ENCODE measurements around the gene SYS1. TPM values are rescaled to one million over a fixed set of nuclear protein-coding genes. Genes with fewer than 3 reads are reported as not detected.

SYS1 gene
- total and polyA plus RNA-seq, 2 donors (not counting 3 experiments of a cell fraction or from before 2014, with no cell fraction given): 27.4 to 79.6 TPM

GRCh38 chr20:45339084-45339483 is 23.9 kb upstream of the SYS1 start:
- Histone ChIP-seq H4K20me1 (replicated peaks; ENCODE audit: control insufficient read depth, extremely low read depth, insufficient read depth, low read length) (no peaks in the 10 kb centered on the region), H3K9me3 (replicated peaks; ENCODE audit: control insufficient read depth, insufficient read depth, low read length) (no peaks in the 10 kb centered on the region), H3K4me1 (ENCODE audit: control insufficient read depth, extremely low read depth, insufficient read depth, low read length) (peaks cover 42% of the 10 kb centered on the region), H3K79me2 (ENCODE audit: control insufficient read depth, insufficient read depth, low read length) (peaks cover 65% of the 10 kb centered on the region), H3K27me3 (ENCODE audit: control insufficient read depth in 2 of 2, insufficient read depth in 2 of 2, low read length in 2 of 2) (no peaks in the 10 kb centered on the region), H3K4me2 (ENCODE audit: insufficient read depth, low read length) (no peak overlapping the region), H3K9me1 (replicated peaks; ENCODE audit: control insufficient read depth, extremely low read depth, insufficient read depth, low read length) (no peaks in the 10 kb centered on the region), H3K36me3 (ENCODE audit: control insufficient read depth in 2 of 2, extremely low read depth in 1 of 2, insufficient read depth in 2 of 2, low read length in 2 of 2) (peaks cover 0 to 3% of the 10 kb centered on the region in 2 experiments), H3K9ac (replicated peaks; ENCODE audit: extremely low read depth, insufficient read depth, low read length) (no peak overlapping the region), H2AFZ (ENCODE audit: low read depth, low read length) (no peak overlapping the region), H3K27ac (ENCODE audit: insufficient read depth, low read depth, low read length) (no peak overlapping the region), H3K4me3 (replicated peaks in 1 of 3; ENCODE audit: insufficient read depth in 1 of 3, low read depth in 1 of 3, low read length in 3 of 3) (no peak overlapping the region)
- intact Hi-C loops (cut with micrococcal nuclease) (no loop called here), dilution Hi-C loops (cut with MboI; ENCODE audit: extremely low pct_ligation_motif_present, low sequenced_read_pairs) (no loop called here)
- DNase-seq (ENCODE audit: low read depth, low spot score) (no peak), FAIRE-seq (no peak)
- no TSS peak for BruUV-seq (replicated peaks)
- TF ChIP-seq MYC (IDR thresholded peaks at IDR 0.05; ENCODE audit: low read depth, low read length): no peak
- TF ChIP-seq MAX (IDR thresholded peaks at IDR 0.05; ENCODE audit: insufficient read depth, insufficient read length): no peak
- no peak for TF ChIP-seq JUN (IDR thresholded peaks at IDR 0.05; ENCODE audit: borderline replicate concordance, insufficient read depth, insufficient read length, low read depth)
- TF ChIP-seq, protein P1, sequence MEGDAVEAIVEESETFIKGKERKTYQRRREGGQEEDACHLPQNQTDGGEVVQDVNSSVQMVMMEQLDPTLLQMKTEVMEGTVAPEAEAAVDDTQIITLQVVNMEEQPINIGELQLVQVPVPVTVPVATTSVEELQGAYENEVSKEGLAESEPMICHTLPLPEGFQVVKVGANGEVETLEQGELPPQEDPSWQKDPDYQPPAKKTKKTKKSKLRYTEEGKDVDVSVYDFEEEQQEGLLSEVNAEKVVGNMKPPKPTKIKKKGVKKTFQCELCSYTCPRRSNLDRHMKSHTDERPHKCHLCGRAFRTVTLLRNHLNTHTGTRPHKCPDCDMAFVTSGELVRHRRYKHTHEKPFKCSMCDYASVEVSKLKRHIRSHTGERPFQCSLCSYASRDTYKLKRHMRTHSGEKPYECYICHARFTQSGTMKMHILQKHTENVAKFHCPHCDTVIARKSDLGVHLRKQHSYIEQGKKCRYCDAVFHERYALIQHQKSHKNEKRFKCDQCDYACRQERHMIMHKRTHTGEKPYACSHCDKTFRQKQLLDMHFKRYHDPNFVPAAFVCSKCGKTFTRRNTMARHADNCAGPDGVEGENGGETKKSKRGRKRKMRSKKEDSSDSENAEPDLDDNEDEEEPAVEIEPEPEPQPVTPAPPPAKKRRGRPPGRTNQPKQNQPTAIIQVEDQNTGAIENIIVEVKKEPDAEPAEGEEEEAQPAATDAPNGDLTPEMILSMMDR (IDR thresholded peaks at IDR 0.05; ENCODE audit: extremely low read depth in 1 of 2, insufficient read depth in 1 of 2, low read depth in 1 of 2, low read length in 2 of 2): no peak
- POLR2A ChIA-PET: interaction anchor here (1.4 kb wide), 1 partner anchor 10 kb away, joined by 3 read pairs; the partner anchor contains the start of gene SDC4
- CTCF ChIA-PET: interaction anchor here (1.0 kb wide), 1 partner anchor 35 kb away, joined by 4 read pairs; no protein-coding TSS in a partner anchor

GRCh38 chr20:45339799-45340198 is 23.2 kb upstream of the SYS1 start:
- TF ChIP-seq MYC (IDR thresholded peaks at IDR 0.05; ENCODE audit: low read depth, low read length) (no peak), EZH2 (IDR thresholded peaks at IDR 0.05; ENCODE audit: borderline replicate concordance, low read depth, low read length, severe bottlenecking) (no peak), JUN (IDR thresholded peaks at IDR 0.05; ENCODE audit: borderline replicate concordance, insufficient read depth, insufficient read length, low read depth) (no peak), POLR2A (IDR thresholded peaks at IDR 0.05; ENCODE audit: low read depth, low read length) (no peak), MAX (IDR thresholded peaks at IDR 0.05; ENCODE audit: insufficient read depth, insufficient read length) (no peak), POLR2AphosphoS5 (IDR thresholded peaks at IDR 0.05; ENCODE audit: insufficient read depth, low read depth, low read length) (no peak), FOS (IDR thresholded peaks at IDR 0.05; ENCODE audit: borderline replicate concordance, insufficient read depth, low read length) (no peak), GATA2 (IDR thresholded peaks at IDR 0.05; ENCODE audit: insufficient read depth, insufficient read length, low read depth, low read length) (no peak)
- TF ChIP-seq, protein P1 (IDR thresholded peaks at IDR 0.05; ENCODE audit: extremely low read depth in 1 of 2, insufficient read depth in 1 of 2, low read depth in 1 of 2, low read length in 2 of 2): no peak
- DNase-seq (ENCODE audit: low read depth, low spot score) (no peak), FAIRE-seq (no peak)
- POLR2A ChIA-PET: interaction anchor here (1.4 kb wide), 1 partner anchor 9 kb away, joined by 3 read pairs; the partner anchor contains the start of gene SDC4
- Histone ChIP-seq H3K4me2 (ENCODE audit: insufficient read depth, low read length) (no peak overlapping the region), H3K4me1 (ENCODE audit: control insufficient read depth, extremely low read depth, insufficient read depth, low read length) (peaks cover 49% of the 10 kb centered on the region), H2AFZ (ENCODE audit: low read depth, low read length) (no peak overlapping the region), H3K4me3 (replicated peaks in 1 of 3; ENCODE audit: insufficient read depth in 1 of 3, low read depth in 1 of 3, low read length in 3 of 3) (no peak overlapping the region), H3K9ac (replicated peaks; ENCODE audit: extremely low read depth, insufficient read depth, low read length) (no peak overlapping the region), H3K9me3 (replicated peaks; ENCODE audit: control insufficient read depth, insufficient read depth, low read length) (no peaks in the 10 kb centered on the region), H4K20me1 (replicated peaks; ENCODE audit: control insufficient read depth, extremely low read depth, insufficient read depth, low read length) (no peaks in the 10 kb centered on the region), H3K36me3 (ENCODE audit: control insufficient read depth in 2 of 2, extremely low read depth in 1 of 2, insufficient read depth in 2 of 2, low read length in 2 of 2) (peaks cover 0 to 3% of the 10 kb centered on the region in 2 experiments), H3K9me1 (replicated peaks; ENCODE audit: control insufficient read depth, extremely low read depth, insufficient read depth, low read length) (no peaks in the 10 kb centered on the region), H3K79me2 (ENCODE audit: control insufficient read depth, insufficient read depth, low read length) (peaks cover 68% of the 10 kb centered on the region), H3K27me3 (ENCODE audit: control insufficient read depth in 2 of 2, insufficient read depth in 2 of 2, low read length in 2 of 2) (no peaks in the 10 kb centered on the region), H3K27ac (ENCODE audit: insufficient read depth, low read depth, low read length) (no peak overlapping the region)
- no TSS peak for BruUV-seq (replicated peaks)
- intact Hi-C loops (cut with micrococcal nuclease) (loop anchor here (10.0 kb wide), 1 partner anchor 575 kb away; the partner anchor contains the start of gene PLTP), dilution Hi-C loops (cut with MboI; ENCODE audit: extremely low pct_ligation_motif_present, low sequenced_read_pairs) (no loop called here)
- CTCF ChIA-PET: no interaction called here
